Measurements from ENCODE around the gene ABTB2. TPM values are rescaled to one million over a fixed set of nuclear protein-coding genes. Genes with fewer than 3 reads are reported as not detected.

The ABTB2 gene
- total and polyA plus RNA-seq, 10 of the 15 experiments (the other 5 are each of a cell fraction or from before 2014, with no cell fraction given), result 0.13 to 2.1 (median 0.72) TPM

DNA sequence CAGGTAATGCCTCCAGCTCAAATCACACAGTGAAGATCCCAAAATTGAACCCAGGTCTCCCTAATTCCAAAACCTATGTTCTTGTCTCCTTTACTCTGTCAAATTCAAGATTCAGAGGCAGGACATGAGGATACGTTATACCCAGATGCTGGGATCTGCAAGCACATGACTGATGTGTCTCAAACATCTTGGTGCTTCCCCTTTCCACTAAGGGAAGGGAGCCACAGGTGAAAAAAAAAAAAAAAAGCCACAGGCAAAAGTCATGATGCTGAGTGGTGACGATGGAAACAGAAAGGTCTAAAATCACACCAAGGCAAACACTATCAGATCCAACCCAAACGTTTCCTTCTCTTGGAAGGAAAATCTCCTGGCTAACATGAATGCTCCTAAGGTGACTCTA lies 24.0 kb downstream of the ABTB2 start:
- 58% methylated on average over 3 of the region's 3 CpGs for WGBS (ENCODE audit: insufficient coverage, insufficient replicate concordance, low lambda C conversion rate, missing lambda C conversion rate)
- H3K9ac ChIP-seq (ENCODE audit: control insufficient read depth, insufficient read depth, low read length), result no peak overlapping the region
- no peak for TF ChIP-seq TARDBP (IDR thresholded peaks at IDR 0.05; ENCODE audit: borderline replicate concordance)
- no peak for TF ChIP-seq SIX5 (IDR thresholded peaks at IDR 0.05; ENCODE audit: low read depth, low read length, severe bottlenecking)
- no peak for TF ChIP-seq MYB (IDR thresholded peaks at IDR 0.05; ENCODE audit: borderline replicate concordance, low read depth, low read length)
- TF ChIP-seq, protein P1, sequence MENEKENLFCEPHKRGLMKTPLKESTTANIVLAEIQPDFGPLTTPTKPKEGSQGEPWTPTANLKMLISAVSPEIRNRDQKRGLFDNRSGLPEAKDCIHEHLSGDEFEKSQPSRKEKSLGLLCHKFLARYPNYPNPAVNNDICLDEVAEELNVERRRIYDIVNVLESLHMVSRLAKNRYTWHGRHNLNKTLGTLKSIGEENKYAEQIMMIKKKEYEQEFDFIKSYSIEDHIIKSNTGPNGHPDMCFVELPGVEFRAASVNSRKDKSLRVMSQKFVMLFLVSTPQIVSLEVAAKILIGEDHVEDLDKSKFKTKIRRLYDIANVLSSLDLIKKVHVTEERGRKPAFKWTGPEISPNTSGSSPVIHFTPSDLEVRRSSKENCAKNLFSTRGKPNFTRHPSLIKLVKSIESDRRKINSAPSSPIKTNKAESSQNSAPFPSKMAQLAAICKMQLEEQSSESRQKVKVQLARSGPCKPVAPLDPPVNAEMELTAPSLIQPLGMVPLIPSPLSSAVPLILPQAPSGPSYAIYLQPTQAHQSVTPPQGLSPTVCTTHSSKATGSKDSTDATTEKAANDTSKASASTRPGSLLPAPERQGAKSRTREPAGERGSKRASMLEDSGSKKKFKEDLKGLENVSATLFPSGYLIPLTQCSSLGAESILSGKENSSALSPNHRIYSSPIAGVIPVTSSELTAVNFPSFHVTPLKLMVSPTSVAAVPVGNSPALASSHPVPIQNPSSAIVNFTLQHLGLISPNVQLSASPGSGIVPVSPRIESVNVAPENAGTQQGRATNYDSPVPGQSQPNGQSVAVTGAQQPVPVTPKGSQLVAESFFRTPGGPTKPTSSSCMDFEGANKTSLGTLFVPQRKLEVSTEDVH (IDR thresholded peaks at IDR 0.05; ENCODE audit: low read depth, partially characterized antibody), result no peak
- peak; percentile 56 for TF ChIP-seq ZNF384 (IDR thresholded peaks at IDR 0.05; ENCODE audit: borderline replicate concordance, low read depth, low read length)
- TF ChIP-seq, protein P2, sequence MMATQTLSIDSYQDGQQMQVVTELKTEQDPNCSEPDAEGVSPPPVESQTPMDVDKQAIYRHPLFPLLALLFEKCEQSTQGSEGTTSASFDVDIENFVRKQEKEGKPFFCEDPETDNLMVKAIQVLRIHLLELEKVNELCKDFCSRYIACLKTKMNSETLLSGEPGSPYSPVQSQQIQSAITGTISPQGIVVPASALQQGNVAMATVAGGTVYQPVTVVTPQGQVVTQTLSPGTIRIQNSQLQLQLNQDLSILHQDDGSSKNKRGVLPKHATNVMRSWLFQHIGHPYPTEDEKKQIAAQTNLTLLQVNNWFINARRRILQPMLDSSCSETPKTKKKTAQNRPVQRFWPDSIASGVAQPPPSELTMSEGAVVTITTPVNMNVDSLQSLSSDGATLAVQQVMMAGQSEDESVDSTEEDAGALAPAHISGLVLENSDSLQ (IDR thresholded peaks at IDR 0.05), result peak; percentile 66; the same call in 1 of the 2 replicates
- TF ChIP-seq, protein P3, sequence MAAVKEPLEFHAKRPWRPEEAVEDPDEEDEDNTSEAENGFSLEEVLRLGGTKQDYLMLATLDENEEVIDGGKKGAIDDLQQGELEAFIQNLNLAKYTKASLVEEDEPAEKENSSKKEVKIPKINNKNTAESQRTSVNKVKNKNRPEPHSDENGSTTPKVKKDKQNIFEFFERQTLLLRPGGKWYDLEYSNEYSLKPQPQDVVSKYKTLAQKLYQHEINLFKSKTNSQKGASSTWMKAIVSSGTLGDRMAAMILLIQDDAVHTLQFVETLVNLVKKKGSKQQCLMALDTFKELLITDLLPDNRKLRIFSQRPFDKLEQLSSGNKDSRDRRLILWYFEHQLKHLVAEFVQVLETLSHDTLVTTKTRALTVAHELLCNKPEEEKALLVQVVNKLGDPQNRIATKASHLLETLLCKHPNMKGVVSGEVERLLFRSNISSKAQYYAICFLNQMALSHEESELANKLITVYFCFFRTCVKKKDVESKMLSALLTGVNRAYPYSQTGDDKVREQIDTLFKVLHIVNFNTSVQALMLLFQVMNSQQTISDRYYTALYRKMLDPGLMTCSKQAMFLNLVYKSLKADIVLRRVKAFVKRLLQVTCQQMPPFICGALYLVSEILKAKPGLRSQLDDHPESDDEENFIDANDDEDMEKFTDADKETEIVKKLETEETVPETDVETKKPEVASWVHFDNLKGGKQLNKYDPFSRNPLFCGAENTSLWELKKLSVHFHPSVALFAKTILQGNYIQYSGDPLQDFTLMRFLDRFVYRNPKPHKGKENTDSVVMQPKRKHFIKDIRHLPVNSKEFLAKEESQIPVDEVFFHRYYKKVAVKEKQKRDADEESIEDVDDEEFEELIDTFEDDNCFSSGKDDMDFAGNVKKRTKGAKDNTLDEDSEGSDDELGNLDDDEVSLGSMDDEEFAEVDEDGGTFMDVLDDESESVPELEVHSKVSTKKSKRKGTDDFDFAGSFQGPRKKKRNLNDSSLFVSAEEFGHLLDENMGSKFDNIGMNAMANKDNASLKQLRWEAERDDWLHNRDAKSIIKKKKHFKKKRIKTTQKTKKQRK (IDR thresholded peaks at IDR 0.05; ENCODE audit: low read depth, low read length), result no peak
- no peak for TF ChIP-seq CEBPB (IDR thresholded peaks at IDR 0.05; ENCODE audit: borderline replicate concordance in 1 of 2, low read depth in 2 of 2, low read length in 2 of 2)
- no peak for TF ChIP-seq CBX5 (IDR thresholded peaks at IDR 0.05; ENCODE audit: low read depth)
- no peak overlapping the region for H3K27ac ChIP-seq (ENCODE audit: control insufficient read depth, insufficient read depth)
- POLR2A ChIA-PET, result interaction anchor here (0.7 to 1.0 kb wide), 3 partner anchors 10 to 100 kb away, joined by 3 to 4 read pairs (median 4); no protein-coding TSS in a partner anchor
- H3K36me3 ChIP-seq (ENCODE audit: control insufficient read depth in 2 of 2, insufficient read depth in 2 of 2, low read length in 1 of 2), result no peaks in the 10 kb centered on the region
- peaks cover 5% of the 10 kb centered on the region for H3K4me1 ChIP-seq (ENCODE audit: control insufficient read depth, insufficient read depth, low read length)
- no peaks in the 10 kb centered on the region for H4K20me1 ChIP-seq (ENCODE audit: control insufficient read depth, insufficient read depth)
- H3K79me2 ChIP-seq (ENCODE audit: control insufficient read depth, insufficient read depth, low read length), result no peaks in the 10 kb centered on the region
- BruUV-seq (replicated peaks), result no TSS peak
- in situ Hi-C loops (cut with MboI), result no loop called here
- FAIRE-seq (no peak), DNase-seq (ENCODE audit: low read depth, low spot score) (no peak), ATAC-seq (no peak)
- 0 out of 2 replicates have a peak overlapping the region, but pooled peaks have one; percentile 12 for H2AFZ ChIP-seq (ENCODE audit: control insufficient read depth, low read depth, low read length)
- H3K9me3 ChIP-seq (replicated peaks; ENCODE audit: control insufficient read depth, insufficient read depth, low read length), result no peaks in the 10 kb centered on the region
- H3K4me2 ChIP-seq (ENCODE audit: control insufficient read depth, insufficient read depth), result no peak overlapping the region; the same call in 1 of the 2 replicates
- H3K4me3 ChIP-seq, result no peak overlapping the region
- CTCF ChIA-PET, result interaction anchor here (0.9 to 1.1 kb wide), 2 partner anchors 23 to 80 kb away, joined by 3 read pairs; no protein-coding TSS in a partner anchor
- RAD21 ChIA-PET (ENCODE audit: unreplicated experiment), result no interaction called here
- SMC1A ChIA-PET (ENCODE audit: uncharacterized antibody, unreplicated experiment), result interaction anchor here (0.8 to 1.7 kb wide), 8 partner anchors 10 to 159 kb away, joined by 3 to 7 read pairs (median 4); partner anchors contain the start of gene ABTB2
- H3K27me3 ChIP-seq (replicated peaks in 1 of 2; ENCODE audit: control insufficient read depth in 2 of 2, insufficient read depth in 2 of 2, low read length in 1 of 2), result no peaks in the 10 kb centered on the region
- intact Hi-C loops (cut with micrococcal nuclease; ENCODE audit: unreplicated experiment), result no loop called here
